Measurements from ENCODE around the gene EFHC2.

DNA sequence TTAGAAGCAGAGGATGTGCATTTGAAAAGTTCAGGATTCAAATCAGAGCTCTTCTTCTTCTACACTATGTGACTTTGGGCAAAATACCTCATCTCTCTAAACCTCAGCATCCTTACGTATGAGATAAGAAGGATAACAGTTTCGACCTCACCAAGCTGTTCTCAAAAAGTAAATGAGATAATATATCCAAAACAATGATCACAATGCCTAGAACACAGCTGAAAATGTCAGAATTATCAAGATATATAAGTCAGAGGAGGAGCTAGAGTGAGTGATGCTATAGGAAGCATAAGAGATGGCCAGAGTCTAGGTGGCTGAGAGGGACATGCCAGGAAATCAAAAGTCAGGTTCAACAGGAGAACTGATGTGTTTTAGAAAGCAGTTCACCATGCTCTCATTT, 168.0 kb downstream of the EFHC2 start:
- TF ChIP-seq, protein P1, sequence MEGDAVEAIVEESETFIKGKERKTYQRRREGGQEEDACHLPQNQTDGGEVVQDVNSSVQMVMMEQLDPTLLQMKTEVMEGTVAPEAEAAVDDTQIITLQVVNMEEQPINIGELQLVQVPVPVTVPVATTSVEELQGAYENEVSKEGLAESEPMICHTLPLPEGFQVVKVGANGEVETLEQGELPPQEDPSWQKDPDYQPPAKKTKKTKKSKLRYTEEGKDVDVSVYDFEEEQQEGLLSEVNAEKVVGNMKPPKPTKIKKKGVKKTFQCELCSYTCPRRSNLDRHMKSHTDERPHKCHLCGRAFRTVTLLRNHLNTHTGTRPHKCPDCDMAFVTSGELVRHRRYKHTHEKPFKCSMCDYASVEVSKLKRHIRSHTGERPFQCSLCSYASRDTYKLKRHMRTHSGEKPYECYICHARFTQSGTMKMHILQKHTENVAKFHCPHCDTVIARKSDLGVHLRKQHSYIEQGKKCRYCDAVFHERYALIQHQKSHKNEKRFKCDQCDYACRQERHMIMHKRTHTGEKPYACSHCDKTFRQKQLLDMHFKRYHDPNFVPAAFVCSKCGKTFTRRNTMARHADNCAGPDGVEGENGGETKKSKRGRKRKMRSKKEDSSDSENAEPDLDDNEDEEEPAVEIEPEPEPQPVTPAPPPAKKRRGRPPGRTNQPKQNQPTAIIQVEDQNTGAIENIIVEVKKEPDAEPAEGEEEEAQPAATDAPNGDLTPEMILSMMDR (IDR thresholded peaks at IDR 0.05): no peak
- TF ChIP-seq POLR2A (IDR thresholded peaks at IDR 0.05): no peak
